B cell (primary cell): ENCODE measurements around the gene USP2. TPM values are rescaled to one million over a fixed set of nuclear protein-coding genes. Genes with fewer than 3 reads are reported as not detected.

Source experiments
- ATAC-seq: fragments of 200-7000 bp; cut with Tn5 transposase; one replicate; pipeline ENCODE4 v1.10.0; 2021; ENCODE audit warnings: low read depth, mild to moderate bottlenecking, moderate number of reproducible peaks, moderate library complexity
- CTCF ChIA-PET: fragments of 350-600 bp; sonication (Branson Sonifier 250); formaldehyde crosslinking; loops from one replicate; lab custom pipeline; 2021; ENCODE audit warnings: antibody characterized with exemption, inconsistent platforms; lab: Charles Lee
- POLR2A ChIA-PET: fragments of 350-600 bp; sonication (Branson Sonifier 250); formaldehyde crosslinking; loops from one replicate; lab custom pipeline; 2021; ENCODE audit warnings: antibody characterized with exemption; lab: Charles Lee
- DNase-seq: peaks from one replicate; pipeline ENCODE4 v3.0.0; 2013
- H2AFZ ChIP-seq: 2 replicates; pipeline ENCODE4 v1.6.1; 2012; ENCODE audit warnings: mild to moderate bottlenecking, low read depth, low read length; ENCODE audit not compliant: insufficient read depth, poor library complexity, severe bottlenecking
- H3K27ac ChIP-seq, 2 donors: 1 replicate in 1 of 2; 2 replicates in 1 of 2; pipeline ENCODE4 v1.5.1; 2012 to 2013; ENCODE audit warnings: low read length in 2 of 2, mild to moderate bottlenecking in 2 of 2, moderate library complexity in 1 of 2
- H3K27me3 ChIP-seq, 4 experiments: fragments of 200-600 bp in 1 of 4; sonication (generic) in 1 of 4; replicated peaks in 1 of 4; 1 replicate in 2 of 4; 2 replicates in 2 of 4; pipeline versions ENCODE4 v1.6.1 to v1.7.0; 2013 to 2016; ENCODE audit warnings: low read length in 3 of 4, mild to moderate bottlenecking in 2 of 4, mixed read lengths in 1 of 4, moderate library complexity in 1 of 4; ENCODE audit not compliant: insufficient read depth in 4 of 4, control insufficient read depth in 3 of 4; ENCODE audit errors: control extremely low read depth in 1 of 4
- H3K36me3 ChIP-seq, 2 experiments: replicated peaks in 1 of 2; 1 replicate in 1 of 2; 2 replicates in 1 of 2; pipeline versions ENCODE4 v1.6.1 to v1.7.1; 2013; ENCODE audit warnings: low read length in 1 of 2; ENCODE audit not compliant: insufficient read depth in 2 of 2, control insufficient read depth in 1 of 2; ENCODE audit errors: control extremely low read depth in 1 of 2, extremely low read depth in 1 of 2
- H3K4me1 ChIP-seq, 2 donors: fragments of 200-600 bp in 1 of 2; sonication (generic) in 1 of 2; 1 replicate in 1 of 2; 2 replicates in 1 of 2; pipeline versions ENCODE4 v1.5.1 to v1.6.1; 2013 to 2017; ENCODE audit warnings: low read length in 2 of 2; ENCODE audit not compliant: control insufficient read depth in 2 of 2, insufficient read depth in 2 of 2
- H3K4me2 ChIP-seq: replicated peaks from 2 replicates; pipeline ENCODE3; 2012; ENCODE audit warnings: mild to moderate bottlenecking, low read depth, low read length; ENCODE audit not compliant: poor library complexity, severe bottlenecking
- H3K4me3 ChIP-seq, 5 experiments: fragments of 200-600 bp in 1 of 5; sonication (generic) in 1 of 5; 1 replicate in 3 of 5; 2 replicates in 2 of 5; pipeline versions ENCODE4 v1.5.1 to v1.7.0; 2011 to 2016; ENCODE audit warnings: low read length in 4 of 5, mild to moderate bottlenecking in 4 of 5, low read depth in 2 of 5, control low read depth in 1 of 5, moderate library complexity in 1 of 5; ENCODE audit not compliant: insufficient read depth in 1 of 5; ENCODE audit errors: control extremely low read depth in 1 of 5, extremely low read depth in 1 of 5
- H3K79me2 ChIP-seq: fragments of 200-600 bp; sonication (generic); one replicate; pipeline ENCODE4 v1.6.0; 2016; ENCODE audit warnings: low read length; ENCODE audit not compliant: control insufficient read depth, insufficient read depth
- H3K9ac ChIP-seq: fragments of 200-600 bp; sonication (generic); 2 replicates; pipeline ENCODE4 v1.6.1; 2017; ENCODE audit warnings: mild to moderate bottlenecking, low read length, moderate library complexity
- H3K9me3 ChIP-seq, 3 donors: one replicate each; pipeline versions ENCODE4 v1.6.1 to v1.7.1; 2013; ENCODE audit warnings: low read length in 2 of 3; ENCODE audit not compliant: control insufficient read depth in 2 of 3, insufficient read depth in 1 of 3; ENCODE audit errors: control extremely low read depth in 1 of 3
- H4K20me1 ChIP-seq: 2 replicates; pipeline ENCODE4 v1.6.0; 2012; ENCODE audit warnings: mild to moderate bottlenecking, low read length; ENCODE audit not compliant: insufficient read depth, control insufficient read depth, poor library complexity, severe bottlenecking
- H3K27ac Mint-ChIP-seq: one replicate; pipeline ENCODE4 v1.8.0; 2021; ENCODE audit warnings: mixed read lengths
- H3K27me3 Mint-ChIP-seq: one replicate; pipeline ENCODE4 v1.8.0; 2021; ENCODE audit warnings: mixed read lengths
- H3K4me1 Mint-ChIP-seq: one replicate; pipeline ENCODE4 v1.8.0; 2021; ENCODE audit warnings: mixed read lengths
- H3K4me3 Mint-ChIP-seq: one replicate; pipeline ENCODE4 v1.8.0; 2021; ENCODE audit warnings: mixed read lengths
- H3K9me3 Mint-ChIP-seq: one replicate; pipeline ENCODE4 v1.8.0; 2022; ENCODE audit warnings: mixed read lengths; ENCODE audit not compliant: insufficient read depth
- EZH2 ChIP-seq: IDR thresholded peaks from 2 replicates; pipeline ENCODE4 v1.6.1; 2012; ENCODE audit warnings: borderline replicate concordance, low read depth, mild to moderate bottlenecking, moderate library complexity, low read length; ENCODE audit not compliant: insufficient read depth, poor library complexity, severe bottlenecking
- WGBS: methylation state at CpG from one replicate; pipeline ENCODE4 v1.1.5; 2013; ENCODE audit warnings: missing lambda C conversion rate; ENCODE audit not compliant: insufficient coverage; 5-methylcytosine and 5-hydroxymethylcytosine counted together
- intact Hi-C: fragments of 100-400 bp; cut with micrococcal nuclease; formaldehyde crosslinking; loops from one replicate; pipeline ENCODE4 v1.10.0; 2022
- polyA plus RNA-seq: library from polyadenylated mRNA; depleted of rRNA; stranded (reverse); fragments of >200 nt; gene quantifications from 2 replicates; pipeline ENCODE4 v1.2.3, GENCODE V29; 2012
- total RNA-seq, 2 donors: library from RNA; stranded (reverse); fragments of 120-200 nt in 1 of 2; gene quantifications; 1 replicate in 1 of 2; 2 replicates in 1 of 2; pipeline versions ENCODE4 v1.2.3 to v1.2.4, GENCODE V29; 2013 to 2022
- TF ChIP-seq, protein P1 (sequence below): fragments of 200-600 bp; IDR thresholded peaks from one replicate; pipeline ENCODE4 v1.8.0; 2022; ENCODE audit warnings: antibody characterized with exemption, mild to moderate bottlenecking

The USP2 gene
- total and polyA plus RNA-seq, 2 donors (not counting 1 experiment from before 2014, with no cell fraction given): 0.09 TPM; not detected in 1

DNA sequence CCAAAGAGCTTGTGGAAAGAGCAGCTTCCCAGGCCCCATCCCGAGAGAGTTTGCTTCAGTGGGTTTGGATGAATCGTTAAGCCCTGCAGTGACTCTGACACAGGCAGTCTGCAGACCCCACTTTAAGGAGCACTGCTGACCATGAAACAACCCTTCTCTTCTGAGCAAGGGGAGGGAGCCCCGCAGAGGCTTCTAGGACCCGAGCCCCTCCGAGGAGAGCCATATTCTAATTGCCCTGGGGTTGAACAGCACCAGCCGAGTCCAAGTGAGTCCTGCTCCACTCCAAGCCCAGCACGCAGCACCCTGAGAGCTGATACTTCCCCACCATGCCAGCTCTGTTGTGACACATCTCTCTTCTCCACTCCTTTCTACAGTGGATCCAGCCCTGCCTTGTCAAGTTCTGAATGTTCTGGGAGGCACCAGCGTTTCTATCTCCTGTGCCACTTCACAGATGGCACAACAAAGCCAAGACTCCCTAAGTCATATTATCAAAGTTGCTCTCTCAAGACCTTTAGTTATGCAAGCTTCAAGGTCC, 10.4 kb downstream of the USP2 start:
- WGBS: 91% methylated on average over 7 of the region's 8 CpGs
- H3K27ac ChIP-seq: no peak overlapping the region
- H3K4me2 ChIP-seq: no peak overlapping the region
- TF ChIP-seq, protein P1, sequence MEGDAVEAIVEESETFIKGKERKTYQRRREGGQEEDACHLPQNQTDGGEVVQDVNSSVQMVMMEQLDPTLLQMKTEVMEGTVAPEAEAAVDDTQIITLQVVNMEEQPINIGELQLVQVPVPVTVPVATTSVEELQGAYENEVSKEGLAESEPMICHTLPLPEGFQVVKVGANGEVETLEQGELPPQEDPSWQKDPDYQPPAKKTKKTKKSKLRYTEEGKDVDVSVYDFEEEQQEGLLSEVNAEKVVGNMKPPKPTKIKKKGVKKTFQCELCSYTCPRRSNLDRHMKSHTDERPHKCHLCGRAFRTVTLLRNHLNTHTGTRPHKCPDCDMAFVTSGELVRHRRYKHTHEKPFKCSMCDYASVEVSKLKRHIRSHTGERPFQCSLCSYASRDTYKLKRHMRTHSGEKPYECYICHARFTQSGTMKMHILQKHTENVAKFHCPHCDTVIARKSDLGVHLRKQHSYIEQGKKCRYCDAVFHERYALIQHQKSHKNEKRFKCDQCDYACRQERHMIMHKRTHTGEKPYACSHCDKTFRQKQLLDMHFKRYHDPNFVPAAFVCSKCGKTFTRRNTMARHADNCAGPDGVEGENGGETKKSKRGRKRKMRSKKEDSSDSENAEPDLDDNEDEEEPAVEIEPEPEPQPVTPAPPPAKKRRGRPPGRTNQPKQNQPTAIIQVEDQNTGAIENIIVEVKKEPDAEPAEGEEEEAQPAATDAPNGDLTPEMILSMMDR: no peak
- TF ChIP-seq EZH2: no peak
- H3K4me3 Mint-ChIP-seq: no peak overlapping the region
- H3K9ac ChIP-seq: no peak overlapping the region
- no peaks in the 10 kb centered on the region for H3K9me3 ChIP-seq
- H3K27me3 Mint-ChIP-seq: peaks cover 41% of the 10 kb centered on the region
- no peak overlapping the region for H3K27ac Mint-ChIP-seq
- peaks cover 0 to 26% (median 6%) of the 10 kb centered on the region in 4 experiments for H3K27me3 ChIP-seq
- no peak overlapping the region for H2AFZ ChIP-seq
- H3K4me1 Mint-ChIP-seq: no peaks in the 10 kb centered on the region
- no peak overlapping the region for H3K4me3 ChIP-seq
- CTCF ChIA-PET: interaction anchor here (1.7 kb wide), 1 partner anchor 15 kb away, joined by 13 read pairs; no protein-coding TSS in a partner anchor
- POLR2A ChIA-PET: no interaction called here
- intact Hi-C loops: no loop called here
- H3K79me2 ChIP-seq: no peaks in the 10 kb centered on the region
- no peak for ATAC-seq
- H3K4me1 ChIP-seq: no peaks in the 10 kb centered on the region
- no peaks in the 10 kb centered on the region for H4K20me1 ChIP-seq
- H3K9me3 Mint-ChIP-seq: no peaks in the 10 kb centered on the region
- no peak for DNase-seq
- H3K36me3 ChIP-seq: no peaks in the 10 kb centered on the region

DNA sequence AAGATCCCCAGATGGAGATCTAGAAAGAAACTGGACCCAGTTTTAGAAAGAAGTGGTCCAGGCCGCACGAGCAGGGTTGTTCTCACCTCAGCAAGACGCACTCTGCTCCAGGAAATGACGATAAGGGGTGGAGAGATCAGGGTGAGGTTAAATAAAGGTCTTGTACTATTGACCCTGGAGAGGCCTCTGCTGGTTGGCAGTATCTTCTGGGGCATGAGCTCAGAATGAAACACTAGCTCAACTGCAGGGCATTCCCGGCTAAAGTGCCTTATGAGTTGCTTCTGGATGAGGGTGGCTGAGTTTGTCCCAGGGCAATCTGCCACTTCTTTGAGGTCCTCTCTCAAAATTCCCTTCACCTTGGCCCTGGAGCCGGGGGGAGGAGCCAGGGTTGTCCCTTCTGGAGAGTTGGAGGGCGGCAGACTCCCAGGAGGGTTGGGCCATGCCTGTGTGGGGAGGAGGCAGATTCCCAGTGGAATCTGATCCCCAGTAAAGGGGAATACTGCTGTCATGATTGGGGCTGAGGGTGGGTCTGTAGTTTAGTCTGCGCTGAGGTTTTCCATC, 10.9 kb downstream of the USP2 start:
- H3K9ac ChIP-seq: no peak overlapping the region
- H2AFZ ChIP-seq: no peak overlapping the region
- ATAC-seq (no peak), DNase-seq (no peak)
- H3K4me1 ChIP-seq: peaks cover 0 to under 1% of the 10 kb centered on the region in 2 donors
- H3K27me3 ChIP-seq: peaks cover 0 to 29% (median 7%) of the 10 kb centered on the region in 4 experiments
- CTCF ChIA-PET: interaction anchor here (0.6 to 1.7 kb wide), 2 partner anchors 14 to 42 kb away, joined by 3 to 13 read pairs; no protein-coding TSS in a partner anchor
- intact Hi-C loops: no loop called here
- no peak overlapping the region for H3K4me3 ChIP-seq
- no peaks in the 10 kb centered on the region for H4K20me1 ChIP-seq
- H3K4me1 Mint-ChIP-seq: no peaks in the 10 kb centered on the region
- H3K79me2 ChIP-seq: no peaks in the 10 kb centered on the region
- H3K36me3 ChIP-seq: no peaks in the 10 kb centered on the region
- no peak overlapping the region for H3K4me3 Mint-ChIP-seq
- TF ChIP-seq, protein P1: no peak
- TF ChIP-seq EZH2: no peak
- H3K27ac Mint-ChIP-seq: no peak overlapping the region
- H3K4me2 ChIP-seq: no peak overlapping the region
- H3K9me3 ChIP-seq: peaks cover 0 to under 1% (median 0%) of the 10 kb centered on the region in 3 donors
- H3K27ac ChIP-seq: no peak overlapping the region
- POLR2A ChIA-PET: no interaction called here
- 91% methylated on average over 6 of the region's 8 CpGs for whole genome bisulfite sequencing
- H3K27me3 Mint-ChIP-seq: peaks cover 44% of the 10 kb centered on the region
- no peaks in the 10 kb centered on the region for H3K9me3 Mint-ChIP-seq
